Measurements from ENCODE around the gene TRAP1. TPM values are rescaled to one million over a fixed set of nuclear protein-coding genes. Genes with fewer than 3 reads are reported as not detected.

TRAP1 gene
- total RNA-seq, 1 experiment from 2014 or later, result 382 TPM

DNA sequence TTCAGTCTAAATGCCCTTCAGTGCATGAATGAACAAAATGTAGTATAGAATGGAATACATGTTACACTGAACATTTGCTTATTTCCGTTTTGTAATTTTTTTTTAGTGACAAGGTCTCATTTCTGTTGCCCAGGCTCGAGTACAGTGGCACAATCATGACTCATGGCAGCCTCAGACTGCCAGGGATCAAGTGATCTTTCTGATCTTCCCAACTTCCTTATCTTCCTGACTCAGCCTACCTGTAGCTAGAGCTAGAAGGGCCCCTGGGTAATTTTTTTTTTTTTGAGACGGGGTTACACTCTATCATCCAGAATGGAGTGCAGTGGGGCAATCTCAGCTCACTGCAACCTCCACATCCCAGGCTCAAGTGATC lies 98.6 kb downstream of the TRAP1 start:
- no peaks in the 10 kb centered on the region for H3K27me3 ChIP-seq (ENCODE audit: low read length)
- no peaks in the 10 kb centered on the region for H3F3A ChIP-seq (ENCODE audit: low read length, unreplicated experiment)
- H3K36me3 ChIP-seq (ENCODE audit: low read depth, low read length), result no peaks in the 10 kb centered on the region
- peaks cover 26% of the 10 kb centered on the region for H3K79me2 ChIP-seq (ENCODE audit: low read length)
- no peak overlapping the region for H3K27ac ChIP-seq (ENCODE audit: low read length)
- DNase-seq, result peak; percentile 34
- intact Hi-C loops (cut with micrococcal nuclease), result no loop called here
- H2AFZ ChIP-seq (ENCODE audit: low read length), result no peak overlapping the region
- ATAC-seq, result peak; percentile 58; the same call in 1 of the 2 replicates
- H3K9me3 ChIP-seq (ENCODE audit: low read length), result no peaks in the 10 kb centered on the region
- ChIA-PET CTCF (no interaction called here), POLR2A (ENCODE audit: unreplicated experiment) (interaction anchor here (0.6 kb wide), 1 partner anchor 21 kb away, joined by 3 read pairs; no protein-coding TSS in a partner anchor)
- no peaks in the 10 kb centered on the region for H4K20me1 ChIP-seq (ENCODE audit: low read length)
- TF ChIP-seq EZH2 (IDR thresholded peaks at IDR 0.05; ENCODE audit: low read length, unreplicated experiment) (no peak), EZH2phosphoT487 (IDR thresholded peaks at IDR 0.05; ENCODE audit: borderline replicate concordance, low read length) (no peak)
- TF ChIP-seq, protein P1, sequence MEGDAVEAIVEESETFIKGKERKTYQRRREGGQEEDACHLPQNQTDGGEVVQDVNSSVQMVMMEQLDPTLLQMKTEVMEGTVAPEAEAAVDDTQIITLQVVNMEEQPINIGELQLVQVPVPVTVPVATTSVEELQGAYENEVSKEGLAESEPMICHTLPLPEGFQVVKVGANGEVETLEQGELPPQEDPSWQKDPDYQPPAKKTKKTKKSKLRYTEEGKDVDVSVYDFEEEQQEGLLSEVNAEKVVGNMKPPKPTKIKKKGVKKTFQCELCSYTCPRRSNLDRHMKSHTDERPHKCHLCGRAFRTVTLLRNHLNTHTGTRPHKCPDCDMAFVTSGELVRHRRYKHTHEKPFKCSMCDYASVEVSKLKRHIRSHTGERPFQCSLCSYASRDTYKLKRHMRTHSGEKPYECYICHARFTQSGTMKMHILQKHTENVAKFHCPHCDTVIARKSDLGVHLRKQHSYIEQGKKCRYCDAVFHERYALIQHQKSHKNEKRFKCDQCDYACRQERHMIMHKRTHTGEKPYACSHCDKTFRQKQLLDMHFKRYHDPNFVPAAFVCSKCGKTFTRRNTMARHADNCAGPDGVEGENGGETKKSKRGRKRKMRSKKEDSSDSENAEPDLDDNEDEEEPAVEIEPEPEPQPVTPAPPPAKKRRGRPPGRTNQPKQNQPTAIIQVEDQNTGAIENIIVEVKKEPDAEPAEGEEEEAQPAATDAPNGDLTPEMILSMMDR (conservative IDR thresholded peaks at IDR 0.05; ENCODE audit: low read depth, low read length), result no peak
- no peaks in the 10 kb centered on the region for H3K9me2 ChIP-seq (replicated peaks; ENCODE audit: low read length)
- no peak overlapping the region for H3K9ac ChIP-seq (ENCODE audit: low read length)
- no peaks in the 10 kb centered on the region for H3K4me1 ChIP-seq (ENCODE audit: insufficient read depth, low read length)
- H3K4me2 ChIP-seq (ENCODE audit: low read length), result 0 out of 2 replicates have a peak overlapping the region, but pooled peaks have one; percentile 29
- H3K4me3 ChIP-seq (ENCODE audit: low read length), result no peak overlapping the region
- BruUV-seq (replicated peaks), result no TSS peak

- H3K9ac ChIP-seq (ENCODE audit: low read length), result peak overlapping the region; percentile 91
- peak overlapping the region; percentile 99; the same call in 1 of the 2 replicates for H2AFZ ChIP-seq (ENCODE audit: low read length)
- POLR2A ChIA-PET (ENCODE audit: unreplicated experiment), result no interaction called here
- CTCF ChIA-PET, result no interaction called here
- TF ChIP-seq, protein P1 (conservative IDR thresholded peaks at IDR 0.05; ENCODE audit: low read depth, low read length), result no peak
- TF ChIP-seq EZH2 (IDR thresholded peaks at IDR 0.05; ENCODE audit: low read length, unreplicated experiment) (no peak), EZH2phosphoT487 (IDR thresholded peaks at IDR 0.05; ENCODE audit: borderline replicate concordance, low read length) (no peak)
- H4K20me1 ChIP-seq (ENCODE audit: low read length), result no peaks in the 10 kb centered on the region
- H3K9me3 ChIP-seq (ENCODE audit: low read length), result no peaks in the 10 kb centered on the region
- H3K36me3 ChIP-seq (ENCODE audit: low read depth, low read length), result no peaks in the 10 kb centered on the region
- H3F3A ChIP-seq (ENCODE audit: low read length, unreplicated experiment), result no peaks in the 10 kb centered on the region
- H3K79me2 ChIP-seq (ENCODE audit: low read length), result peaks cover 62% of the 10 kb centered on the region
- H3K9me2 ChIP-seq (replicated peaks; ENCODE audit: low read length), result no peaks in the 10 kb centered on the region
- BruUV-seq (replicated peaks), result no TSS peak
- H3K27ac ChIP-seq (ENCODE audit: low read length), result no peak overlapping the region
- DNase-seq (no peak), ATAC-seq (no peak)
- H3K27me3 ChIP-seq (ENCODE audit: low read length), result no peaks in the 10 kb centered on the region
- peak overlapping the region; percentile 99 for H3K4me3 ChIP-seq (ENCODE audit: low read length)
- peak overlapping the region; percentile 93 for H3K4me2 ChIP-seq (ENCODE audit: low read length)
- H3K4me1 ChIP-seq (ENCODE audit: insufficient read depth, low read length), result peaks cover 15% of the 10 kb centered on the region
- intact Hi-C loops (cut with micrococcal nuclease), result no loop called here
Observed at GRCh38 chr16:3612510-3613466, 104.5 kb downstream of the TRAP1 start.

All from PC-3 (cell line).